ENCODE measurements around the gene PADI4. TPM values are rescaled to one million over a fixed set of nuclear protein-coding genes. Genes with fewer than 3 reads are reported as not detected.

Gene PADI4, protein sequence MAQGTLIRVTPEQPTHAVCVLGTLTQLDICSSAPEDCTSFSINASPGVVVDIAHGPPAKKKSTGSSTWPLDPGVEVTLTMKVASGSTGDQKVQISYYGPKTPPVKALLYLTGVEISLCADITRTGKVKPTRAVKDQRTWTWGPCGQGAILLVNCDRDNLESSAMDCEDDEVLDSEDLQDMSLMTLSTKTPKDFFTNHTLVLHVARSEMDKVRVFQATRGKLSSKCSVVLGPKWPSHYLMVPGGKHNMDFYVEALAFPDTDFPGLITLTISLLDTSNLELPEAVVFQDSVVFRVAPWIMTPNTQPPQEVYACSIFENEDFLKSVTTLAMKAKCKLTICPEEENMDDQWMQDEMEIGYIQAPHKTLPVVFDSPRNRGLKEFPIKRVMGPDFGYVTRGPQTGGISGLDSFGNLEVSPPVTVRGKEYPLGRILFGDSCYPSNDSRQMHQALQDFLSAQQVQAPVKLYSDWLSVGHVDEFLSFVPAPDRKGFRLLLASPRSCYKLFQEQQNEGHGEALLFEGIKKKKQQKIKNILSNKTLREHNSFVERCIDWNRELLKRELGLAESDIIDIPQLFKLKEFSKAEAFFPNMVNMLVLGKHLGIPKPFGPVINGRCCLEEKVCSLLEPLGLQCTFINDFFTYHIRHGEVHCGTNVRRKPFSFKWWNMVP
- total RNA-seq = not detected in 2 replicates

GRCh38 chr1:17307946-17308345 is at the start of gene PADI4:
PADI4 (plus strand) TSS chr1:17308197; CDS start chr1:17308223, 26 bp downstream.

GRCh38 chr1:17371896-17372295 is 63.9 kb downstream of the PADI4 start, which contains the start of gene PADI6:
PADI6 (plus strand) TSS chr1:17372196; CDS start chr1:17372246, 50 bp downstream.

Other genes starting within 250 kb of the PADI4 start
- gene PADI2, start 188.7 kb upstream of the PADI4 start, total RNA-seq = 1.6 and 2.3 TPM in 2 replicates
- not detected in 2 replicates for gene PADI1, start 103.1 kb upstream of the PADI4 start, total RNA-seq
- not detected in 2 replicates for gene PADI3, start 59.1 kb upstream of the PADI4 start, total RNA-seq
- not detected in 2 replicates for gene PADI6, start 64.0 kb downstream of the PADI4 start, total RNA-seq
- gene RCC2, start 131.5 kb downstream of the PADI4 start, total RNA-seq = 45.0 and 46.8 TPM in 2 replicates
- 2.4 and 9.7 TPM in 2 replicates for gene ARHGEF10L, start 231.5 kb downstream of the PADI4 start, total RNA-seq